GM12801 (cell line): ENCODE results near the gene NTNG1.

Experiments
- CTCF ChIP-seq: IDR thresholded peaks from one replicate; pipeline ENCODE4 v1.5.1; 2011; ENCODE audit warnings: control low read depth; ENCODE audit not compliant: insufficient read length; ENCODE audit errors: extremely low read depth

The NTNG1 gene

GRCh38 chr1:107251083-107251482 lies 110.2 kb downstream of the NTNG1 start:
- no peak for TF ChIP-seq CTCF

- no peak for TF ChIP-seq CTCF
Observed at GRCh38 chr1:107251839-107252238, 111.0 kb downstream of the NTNG1 start.

GRCh38 chr1:107252271-107252670 lies 111.4 kb downstream of the NTNG1 start:
- TF ChIP-seq CTCF = no peak

GRCh38 chr1:107254306-107254705 lies 113.5 kb downstream of the NTNG1 start:
- TF ChIP-seq CTCF = no peak

GRCh38 chr1:107255469-107255868 lies 114.6 kb downstream of the NTNG1 start:
- TF ChIP-seq CTCF = no peak

- no peak for TF ChIP-seq CTCF
Observed at GRCh38 chr1:107262467-107263286, 121.8 kb downstream of the NTNG1 start.

GRCh38 chr1:107263291-107263915 lies 122.6 kb downstream of the NTNG1 start:
- TF ChIP-seq CTCF = no peak
